Measurements from ENCODE around the gene UGDH.

- no peak for TF ChIP-seq CTCF (IDR thresholded peaks at IDR 0.05; ENCODE audit: extremely low read depth in 1 of 2, insufficient read depth in 1 of 2, low read depth in 1 of 2, low read length in 2 of 2)
- TF ChIP-seq FOS (IDR thresholded peaks at IDR 0.05; ENCODE audit: borderline replicate concordance, insufficient read depth, low read length) = peak; percentile 14
Observed at GRCh38 chr4:39527296-39528060, at the start of gene UGDH.
